B cell (primary cell): ENCODE measurements around the gene KLF7.

Source experiments
- EZH2 ChIP-seq: IDR thresholded peaks from 2 replicates; pipeline ENCODE4 v1.6.1; 2012; ENCODE audit warnings: borderline replicate concordance, low read depth, mild to moderate bottlenecking, moderate library complexity, low read length; ENCODE audit not compliant: insufficient read depth, poor library complexity, severe bottlenecking
- TF ChIP-seq, protein P1 (sequence below): fragments of 200-600 bp; IDR thresholded peaks from one replicate; pipeline ENCODE4 v1.8.0; 2022; ENCODE audit warnings: antibody characterized with exemption, mild to moderate bottlenecking

DNA sequence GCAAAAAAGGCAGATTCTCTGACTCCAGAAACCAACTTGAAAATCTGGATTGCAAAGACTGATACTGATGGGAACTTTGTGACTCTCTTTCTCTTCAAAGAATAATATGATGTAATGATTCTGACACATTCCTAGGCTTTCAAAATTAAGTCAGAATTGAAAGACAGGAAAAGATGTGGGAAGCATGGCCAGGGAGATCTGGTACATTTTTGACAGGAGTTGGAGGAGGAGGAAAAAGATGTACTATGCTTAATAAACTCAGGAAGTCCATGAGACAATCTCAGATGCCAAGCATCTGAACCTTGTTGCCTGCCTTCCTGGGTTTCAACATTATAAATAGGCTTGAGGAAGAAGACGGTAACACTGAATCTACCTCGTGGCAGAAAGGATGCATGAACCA lies 34.2 kb downstream of the KLF7 start:
- TF ChIP-seq, protein P1, sequence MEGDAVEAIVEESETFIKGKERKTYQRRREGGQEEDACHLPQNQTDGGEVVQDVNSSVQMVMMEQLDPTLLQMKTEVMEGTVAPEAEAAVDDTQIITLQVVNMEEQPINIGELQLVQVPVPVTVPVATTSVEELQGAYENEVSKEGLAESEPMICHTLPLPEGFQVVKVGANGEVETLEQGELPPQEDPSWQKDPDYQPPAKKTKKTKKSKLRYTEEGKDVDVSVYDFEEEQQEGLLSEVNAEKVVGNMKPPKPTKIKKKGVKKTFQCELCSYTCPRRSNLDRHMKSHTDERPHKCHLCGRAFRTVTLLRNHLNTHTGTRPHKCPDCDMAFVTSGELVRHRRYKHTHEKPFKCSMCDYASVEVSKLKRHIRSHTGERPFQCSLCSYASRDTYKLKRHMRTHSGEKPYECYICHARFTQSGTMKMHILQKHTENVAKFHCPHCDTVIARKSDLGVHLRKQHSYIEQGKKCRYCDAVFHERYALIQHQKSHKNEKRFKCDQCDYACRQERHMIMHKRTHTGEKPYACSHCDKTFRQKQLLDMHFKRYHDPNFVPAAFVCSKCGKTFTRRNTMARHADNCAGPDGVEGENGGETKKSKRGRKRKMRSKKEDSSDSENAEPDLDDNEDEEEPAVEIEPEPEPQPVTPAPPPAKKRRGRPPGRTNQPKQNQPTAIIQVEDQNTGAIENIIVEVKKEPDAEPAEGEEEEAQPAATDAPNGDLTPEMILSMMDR = no peak
- no peak for TF ChIP-seq EZH2
